Hematopoietic multipotent progenitor cell treated with erythropoietin and hydrocortisone succinate and interleukin-3 and kit ligand, for 17 days (in vitro differentiated cells): ENCODE results near the gene PLCD1.
"Not testable (repeated sequence)": the region's sequence is repeated elsewhere in the genome, so short reads cannot be mapped to it uniquely, and the experiment has no call there.

Experiments
- DNase-seq: peaks from one replicate; pipeline ENCODE4 v3.0.0-alpha.2; 2015; ENCODE audit warnings: low spot score

The PLCD1 gene

GRCh38 chr3:38029400-38030125 is at the start of gene PLCD1:
Gene PLCD1, minus strand, starts transcription at chr3:38029642. Its CDS starts 103 bp downstream, at chr3:38029539.
- DNase-seq, result no peak

- not testable (repeated sequence) for DNase-seq
These were observed 47.6 kb upstream of the PLCD1 start for GRCh38 chr3:38077073-38077472.

- no peak for DNase-seq
These were observed 40.6 kb upstream of the PLCD1 start for GRCh38 chr3:38070013-38070412.

- DNase-seq, result no peak
These were observed 38.2 kb upstream of the PLCD1 start for GRCh38 chr3:38067508-38068233.

GRCh38 chr3:38064453-38064852 is 35.0 kb upstream of the PLCD1 start:
- not testable (repeated sequence) for DNase-seq

GRCh38 chr3:38062809-38063208 is 33.4 kb upstream of the PLCD1 start:
- DNase-seq, result no peak

- no peak for DNase-seq
These were observed 30.1 kb upstream of the PLCD1 start for GRCh38 chr3:38059591-38059990.

GRCh38 chr3:38059148-38059547 is 29.7 kb upstream of the PLCD1 start:
- DNase-seq, result no peak

- DNase-seq, result no peak
These were observed 25.1 kb upstream of the PLCD1 start for GRCh38 chr3:38054499-38055001.

- not testable (repeated sequence) for DNase-seq
These were observed 24.5 kb upstream of the PLCD1 start for GRCh38 chr3:38053813-38054498.

- DNase-seq, result not testable (repeated sequence)
These were observed 23.8 kb upstream of the PLCD1 start for GRCh38 chr3:38053286-38053685.

GRCh38 chr3:38051131-38051530 is 21.7 kb upstream of the PLCD1 start:
- DNase-seq, result no peak

- no peak for DNase-seq
These were observed 20.1 kb upstream of the PLCD1 start for GRCh38 chr3:38049358-38050126.

GRCh38 chr3:38047896-38048295 is 18.5 kb upstream of the PLCD1 start:
- DNase-seq, result no peak

- DNase-seq, result no peak
These were observed 17.4 kb upstream of the PLCD1 start for GRCh38 chr3:38046821-38047220.

- DNase-seq, result no peak
These were observed 16.6 kb upstream of the PLCD1 start for GRCh38 chr3:38046027-38046426.

GRCh38 chr3:38043486-38043885 is 14.0 kb upstream of the PLCD1 start:
- DNase-seq, result no peak

- DNase-seq, result no peak
These were observed 11.0 kb upstream of the PLCD1 start for GRCh38 chr3:38040401-38040800.

GRCh38 chr3:38039899-38040261 is 10.4 kb upstream of the PLCD1 start:
- DNase-seq, result no peak

GRCh38 chr3:38039101-38039898 is 9.9 kb upstream of the PLCD1 start, which contains the start of gene DLEC1:
Gene DLEC1, plus strand, starts transcription at chr3:38039208. Its CDS starts 18 bp downstream, at chr3:38039226.
- DNase-seq, result no peak

GRCh38 chr3:38038447-38038911 is 9.0 kb upstream of the PLCD1 start:
- DNase-seq, result no peak
